DMS153 (cell line): ENCODE results near the gene SRL.
"Not testable (repeated sequence)": the region's sequence is repeated elsewhere in the genome, so short reads cannot be mapped to it uniquely, and the experiment has no call there.

Experiments
- DNase-seq: peaks from one replicate; lab custom pipeline; 2025; lab: John Stamatoyannopoulos, UW

The SRL gene

DNA sequence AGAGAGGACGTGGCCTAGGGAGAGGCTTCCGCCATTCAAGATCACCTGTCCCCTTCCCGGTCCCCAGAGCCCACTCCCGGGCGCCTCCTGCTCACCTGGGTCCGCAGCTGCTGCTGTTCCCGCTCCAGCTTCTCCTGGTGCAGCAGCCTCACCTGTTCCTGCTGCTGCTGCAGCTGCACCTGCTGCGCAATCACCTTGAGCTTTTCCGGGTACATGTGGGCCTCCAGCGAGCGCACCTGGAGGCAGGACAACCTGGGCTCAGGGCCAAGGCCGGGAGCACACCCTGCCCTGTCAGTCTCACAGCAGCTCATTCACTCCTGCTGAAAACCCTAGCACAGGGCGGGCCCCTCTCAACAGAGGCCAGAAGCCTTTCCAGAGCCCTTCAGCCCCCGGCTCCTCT is 18.5 kb upstream of the SRL start:
- peak; percentile 98 for DNase-seq

DNA sequence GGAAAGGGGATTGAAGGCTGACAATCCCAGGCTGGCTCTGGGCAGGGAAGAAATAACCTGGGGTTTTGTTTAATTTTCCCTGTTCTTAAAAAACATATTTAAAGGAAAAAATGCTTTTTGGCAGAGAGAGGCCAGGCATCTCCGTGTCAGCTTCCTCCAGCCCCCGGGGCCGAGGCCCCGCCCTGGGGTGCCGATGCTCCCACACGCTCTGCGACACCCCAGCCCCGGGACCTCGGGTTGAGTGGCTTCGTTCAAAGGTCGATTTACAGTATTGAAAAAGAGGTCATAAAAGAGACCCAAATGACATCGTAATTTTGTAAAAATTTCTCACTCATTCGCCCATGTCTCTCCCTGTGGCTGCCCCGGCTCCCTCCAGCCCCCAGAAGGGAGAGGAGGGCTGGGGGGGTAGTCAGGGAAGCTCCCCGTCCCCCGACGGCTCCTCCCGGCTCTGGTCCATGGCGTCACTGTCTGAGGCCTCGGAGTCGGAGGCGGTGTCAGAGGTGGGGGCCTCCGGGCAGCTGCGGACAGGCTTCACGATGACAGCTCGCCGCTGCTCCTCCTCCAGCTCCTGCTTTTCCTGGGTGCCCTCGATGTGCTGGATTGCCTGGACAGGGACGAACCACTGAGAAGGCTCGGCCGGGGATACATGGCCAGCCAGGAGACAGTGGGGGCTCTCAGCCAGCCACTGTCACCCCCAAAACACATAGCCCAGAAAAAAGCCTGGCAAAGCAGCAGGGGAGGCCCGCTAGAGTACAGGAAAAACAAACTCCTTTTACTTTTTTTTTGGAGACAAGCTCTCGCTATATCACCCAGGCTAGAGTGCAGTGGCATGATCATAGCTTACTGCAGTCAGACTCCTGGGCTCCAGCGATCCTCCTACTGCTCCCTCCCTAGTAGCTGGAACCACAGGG is 16.0 kb upstream of the SRL start:
- no peak for DNase-seq

DNA sequence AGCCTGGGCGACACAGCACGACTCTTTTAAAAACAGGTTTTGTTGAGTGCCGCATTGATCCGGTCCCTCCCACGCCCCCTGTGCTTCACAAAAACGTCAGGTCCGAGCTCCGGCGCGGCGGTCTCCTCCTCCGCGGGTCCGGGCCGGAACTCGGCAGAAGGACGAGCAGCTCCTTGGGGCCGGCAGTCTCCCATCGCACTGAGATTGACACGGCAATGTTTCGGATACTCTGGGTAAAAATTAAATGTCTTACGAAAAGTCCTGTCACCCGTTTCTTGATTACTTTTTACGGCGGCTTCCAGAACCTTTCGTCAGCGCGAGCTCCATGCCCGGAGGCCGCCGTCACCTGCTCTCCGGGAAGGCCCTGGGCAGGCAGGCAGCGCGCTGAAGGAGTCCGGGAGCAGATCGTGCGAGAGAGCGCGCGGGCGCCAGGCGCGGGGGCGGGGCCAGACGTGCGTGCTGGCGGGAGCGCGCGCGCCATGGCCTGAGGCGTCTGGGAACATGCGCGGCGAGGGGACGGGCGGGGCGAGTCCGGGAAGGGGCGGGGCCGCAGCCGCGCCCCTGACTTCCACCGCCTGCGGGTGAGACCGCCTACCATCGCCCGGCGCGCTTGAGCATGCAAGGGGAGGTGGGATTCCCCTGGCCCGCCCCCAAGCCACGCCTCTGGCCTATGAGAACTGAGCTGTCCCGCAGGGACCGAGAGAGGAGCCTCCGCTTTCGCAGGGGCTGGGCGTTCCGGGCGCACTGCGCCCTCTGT is 11.7 kb upstream of the SRL start:
- peak; percentile 98 for DNase-seq

DNA sequence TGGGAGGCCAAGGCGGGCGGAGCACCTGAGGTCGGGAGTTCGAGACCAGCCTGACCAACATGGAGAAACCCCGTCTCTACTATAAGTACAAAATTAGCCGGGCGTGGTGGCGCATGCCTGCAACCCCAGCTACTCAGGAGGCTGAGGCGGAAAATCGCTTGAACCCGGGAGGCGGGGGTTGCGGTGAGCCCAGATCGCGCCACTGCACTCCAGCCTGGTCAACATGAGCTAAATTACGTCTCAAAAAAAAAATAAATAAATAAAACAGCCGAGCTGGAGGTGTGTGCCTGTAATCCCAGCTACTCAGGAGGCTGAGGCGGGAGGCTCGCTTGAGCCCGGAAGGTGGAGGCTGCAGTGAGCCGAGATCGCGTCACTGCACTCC is 11.1 kb upstream of the SRL start:
- not testable (repeated sequence) for DNase-seq

DNA sequence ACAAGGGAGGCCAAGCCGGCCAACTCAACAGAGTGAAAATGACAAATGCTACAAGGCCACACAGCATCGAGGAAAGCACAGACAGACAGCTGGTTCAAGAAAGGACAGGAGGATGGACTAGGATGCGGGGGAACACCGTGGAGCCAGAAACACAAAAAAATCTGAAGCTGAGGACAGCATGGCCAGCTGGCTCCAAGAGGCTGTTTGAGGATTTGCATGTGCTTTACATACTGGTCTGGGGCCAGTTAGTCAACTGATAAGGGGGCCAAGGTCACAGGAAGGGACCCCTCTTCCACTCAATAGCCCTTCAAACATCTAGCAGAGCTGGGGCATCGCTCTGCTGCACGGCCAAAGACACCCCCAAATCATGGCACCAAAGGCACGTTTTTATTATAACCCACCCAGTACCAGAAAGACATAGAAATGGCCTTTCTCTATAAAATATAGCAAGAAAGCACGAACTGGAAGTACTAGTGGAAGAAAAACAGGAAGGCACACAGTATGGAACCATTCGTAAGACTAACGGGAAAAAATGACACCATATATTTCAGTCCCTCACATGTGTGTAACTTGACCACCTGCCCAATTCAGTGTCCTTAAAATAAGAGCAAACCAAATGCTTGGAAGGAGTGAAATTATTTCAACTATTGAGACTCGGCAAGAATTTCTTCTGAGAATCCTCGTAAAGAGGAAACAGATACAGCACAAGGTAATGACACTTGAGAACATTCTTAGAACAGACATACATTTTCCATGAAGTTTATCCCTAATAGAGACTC is 7.8 kb upstream of the SRL start:
- DNase-seq = no peak

DNA sequence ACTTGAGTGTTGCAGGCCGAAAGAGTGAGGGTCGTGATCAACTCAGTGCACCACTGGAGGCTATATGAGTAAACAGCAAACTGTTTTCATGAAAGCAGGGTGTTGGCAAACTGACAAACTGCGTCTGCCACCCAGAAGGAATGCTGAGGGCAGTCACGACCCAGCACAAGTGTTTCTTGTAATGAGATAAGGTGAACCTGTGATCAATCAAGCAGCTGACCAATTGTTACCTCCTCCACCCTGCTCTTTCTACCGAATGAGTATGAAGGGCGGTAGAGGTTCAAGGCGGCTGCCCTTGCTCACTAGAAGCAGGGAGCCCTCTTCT is 5.5 kb upstream of the SRL start:
- DNase-seq = no peak

DNA sequence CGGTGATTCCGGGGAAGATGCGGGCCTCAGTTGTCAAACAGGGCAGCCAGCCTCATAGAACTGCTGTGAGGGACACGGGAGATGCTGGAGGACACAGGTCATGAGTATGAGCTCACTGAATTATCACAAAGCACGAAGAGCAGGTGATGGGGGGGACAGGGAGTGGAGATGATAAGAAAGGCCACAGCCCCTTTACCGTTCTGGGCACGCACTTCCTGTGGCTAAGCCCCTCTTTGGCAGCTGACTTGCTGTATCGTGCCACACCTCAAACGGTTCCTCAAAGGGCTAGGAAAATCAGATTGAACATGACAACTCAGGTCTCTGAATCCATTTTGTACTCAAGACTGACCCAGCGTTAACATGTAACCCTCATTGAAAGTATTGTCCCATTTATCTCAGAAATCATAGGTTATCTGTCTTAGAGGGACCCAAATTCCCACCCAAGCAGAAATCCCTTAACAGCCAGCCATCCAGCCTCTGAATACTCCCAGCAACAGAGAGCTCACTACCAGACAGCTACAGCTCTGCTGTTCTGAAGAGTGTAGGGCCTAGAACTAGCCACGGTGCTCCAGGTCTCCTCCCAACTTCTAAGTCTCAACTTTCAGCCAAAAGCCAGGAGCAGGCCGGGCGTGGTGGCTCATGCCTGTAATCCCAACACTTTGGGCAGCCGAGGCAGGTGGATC is 5.0 kb upstream of the SRL start:
- no peak for DNase-seq

DNA sequence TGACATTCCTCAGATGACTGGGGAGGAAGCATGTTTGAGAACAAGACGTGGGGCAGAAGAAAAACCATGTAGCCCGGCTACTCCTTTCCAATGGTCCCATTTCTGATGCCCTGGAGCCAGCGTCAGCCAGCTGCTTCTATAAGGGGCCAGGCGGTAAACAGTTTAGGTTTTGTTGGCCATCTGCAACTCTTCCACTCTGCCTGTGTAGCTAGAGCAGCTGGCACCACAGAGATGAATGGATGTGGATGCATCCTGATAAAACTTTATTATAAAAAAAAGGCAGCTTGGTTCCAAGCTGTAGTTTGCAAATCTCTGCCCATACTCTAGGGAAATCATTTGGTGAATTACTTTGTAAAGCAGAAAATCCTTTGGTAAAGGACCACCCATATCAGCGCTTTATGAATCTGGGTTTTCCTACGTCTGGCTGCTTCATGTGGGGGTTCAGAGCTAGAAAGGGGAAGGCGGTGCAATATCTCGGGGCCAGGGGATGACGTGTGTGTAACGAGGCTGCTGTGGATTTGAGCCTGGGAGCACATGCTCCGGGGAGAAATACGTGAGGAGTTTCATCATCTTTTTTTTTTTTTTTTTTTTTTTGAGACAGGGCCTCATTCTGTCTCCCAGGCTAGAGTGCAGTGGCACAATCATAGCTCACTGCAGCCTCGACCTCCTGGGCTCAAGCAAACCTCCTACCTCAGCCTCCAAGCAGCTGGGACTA is 3.4 kb upstream of the SRL start:
- no peak for DNase-seq

DNA sequence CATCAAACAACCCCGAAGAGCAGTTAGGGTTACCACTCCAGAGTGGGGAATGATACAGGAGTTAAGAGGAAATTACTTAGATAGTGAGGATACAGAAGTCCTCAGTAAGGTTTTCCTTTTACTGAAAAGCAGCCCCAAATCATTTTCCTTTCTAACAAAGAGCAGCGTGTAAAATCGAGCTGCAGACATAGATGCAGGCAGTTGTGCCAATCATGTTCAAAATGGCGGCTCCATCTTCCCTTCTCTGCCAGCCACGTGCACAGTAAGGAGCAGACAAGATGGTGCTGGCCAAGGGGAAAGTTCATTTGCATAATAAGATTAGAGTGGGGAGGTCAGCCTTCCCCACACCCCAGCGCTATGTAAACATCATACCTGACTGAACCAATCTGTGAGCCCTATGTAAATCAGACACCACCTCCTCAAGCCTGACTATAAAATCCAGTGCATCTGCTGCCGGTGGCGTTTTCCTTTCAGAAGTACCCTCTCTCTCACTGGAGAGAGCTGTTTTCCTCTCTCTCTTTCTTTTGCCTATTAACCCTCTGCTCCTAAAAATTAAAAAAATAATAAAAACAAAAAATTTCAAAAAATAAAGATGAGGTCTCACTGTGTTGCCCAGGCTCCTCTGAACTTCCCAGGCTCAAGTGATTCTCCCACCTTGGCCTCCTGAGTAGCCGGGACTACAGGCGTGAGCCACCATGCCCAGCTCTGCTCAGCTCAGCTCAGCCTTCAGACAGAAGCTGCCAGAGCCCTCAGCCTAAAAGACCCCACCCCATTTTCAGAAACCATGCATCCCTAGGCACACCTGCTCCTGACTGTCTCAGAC is 2.6 kb upstream of the SRL start:
- no peak for DNase-seq

DNA sequence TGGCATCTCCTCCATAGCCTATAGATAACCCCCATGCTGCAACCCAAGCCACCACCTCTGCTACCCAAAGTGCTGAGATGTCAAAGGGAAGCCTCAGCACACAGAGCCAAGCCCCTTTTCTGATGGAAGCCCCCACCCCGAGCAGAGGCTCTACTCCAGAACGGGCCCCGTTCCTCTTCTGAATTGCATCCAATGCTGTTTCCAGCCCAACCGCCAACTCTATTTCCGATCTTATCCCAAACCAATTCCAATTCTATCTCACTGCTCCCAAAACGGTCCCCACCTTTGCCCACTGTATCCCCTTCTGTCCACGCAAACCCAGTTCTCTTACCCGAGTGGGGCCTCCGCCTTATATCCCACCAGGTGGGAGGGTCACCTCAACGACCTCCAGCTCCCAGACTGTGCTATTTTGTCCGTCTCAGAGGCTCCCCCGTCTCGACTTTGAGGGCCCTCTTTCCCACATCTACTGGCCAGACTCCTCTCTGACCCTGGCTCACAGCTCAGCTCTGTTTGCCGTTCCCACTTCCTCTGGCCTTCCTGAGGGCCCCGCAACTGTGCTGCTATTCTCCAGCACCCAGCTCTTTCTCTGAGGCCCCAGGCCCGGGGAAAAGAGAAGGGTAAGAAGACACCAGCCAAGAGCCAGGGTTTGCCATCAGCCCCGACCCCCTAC is 487 bp downstream of the SRL start:
- no peak for DNase-seq

DNA sequence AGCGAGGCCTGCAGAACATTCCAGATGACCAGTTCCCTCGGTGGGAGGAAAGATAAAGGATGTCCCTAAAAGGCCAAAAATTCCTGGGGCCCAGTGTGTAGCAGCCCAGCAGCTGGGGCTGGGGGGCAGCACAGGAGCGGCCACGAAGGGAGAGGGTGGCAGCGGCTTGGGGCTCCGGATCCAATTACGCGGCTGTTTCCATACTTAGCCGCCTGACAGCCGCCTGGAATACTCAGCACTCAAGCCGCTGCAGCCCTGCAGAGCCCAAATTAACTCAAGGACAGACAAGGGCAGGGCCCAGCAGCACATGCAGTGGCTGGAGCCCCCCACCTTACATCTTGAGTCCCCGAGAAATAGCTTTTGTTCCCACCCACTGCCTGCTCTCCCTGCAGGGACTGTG is 1.3 kb downstream of the SRL start:
- DNase-seq = no peak

DNA sequence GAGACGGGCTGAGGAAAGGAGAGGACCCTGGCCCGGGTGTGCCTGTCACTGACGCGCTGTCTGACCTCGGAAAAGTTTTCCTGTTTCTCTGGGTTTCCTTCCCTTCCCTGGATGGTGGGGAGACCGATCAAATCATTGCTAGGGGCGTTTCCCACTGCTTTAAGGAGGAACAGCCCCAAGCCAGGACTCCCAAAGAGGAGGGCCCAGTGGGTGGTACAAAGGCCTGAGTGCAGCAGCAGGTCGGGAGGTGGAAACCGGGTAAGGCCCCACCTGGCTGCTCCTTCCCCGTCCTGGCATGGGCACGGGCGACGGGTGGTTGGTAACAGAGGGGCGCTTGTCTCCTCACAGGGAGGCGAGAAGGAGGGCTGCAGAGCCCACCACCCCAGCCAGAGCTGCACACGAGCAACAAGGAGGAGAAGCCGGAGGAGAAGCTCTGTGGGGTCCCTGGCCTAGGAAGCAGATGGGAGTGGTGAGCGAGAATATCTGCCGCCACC is 2.2 kb downstream of the SRL start:
- no peak for DNase-seq

DNA sequence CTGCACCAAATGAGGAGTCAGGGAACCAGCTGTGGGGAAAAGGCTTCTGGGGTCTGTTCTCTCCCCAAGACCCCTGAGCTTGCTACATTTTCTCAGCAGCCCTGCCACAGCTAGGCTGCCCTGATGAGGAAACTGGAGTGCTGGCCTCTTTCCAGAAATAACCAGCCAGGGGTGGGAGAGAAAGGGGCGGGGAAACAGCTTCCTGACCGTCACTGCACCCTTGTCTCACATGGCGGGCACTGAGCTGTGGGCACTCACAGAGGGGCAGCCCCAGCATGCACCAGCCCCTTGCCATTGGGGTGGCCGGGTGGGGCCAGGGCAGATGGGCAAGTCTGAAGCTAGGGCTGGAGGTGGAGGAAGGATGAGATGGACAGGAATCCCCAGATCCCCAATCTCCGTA is 2.9 kb downstream of the SRL start:
- no peak for DNase-seq

DNA sequence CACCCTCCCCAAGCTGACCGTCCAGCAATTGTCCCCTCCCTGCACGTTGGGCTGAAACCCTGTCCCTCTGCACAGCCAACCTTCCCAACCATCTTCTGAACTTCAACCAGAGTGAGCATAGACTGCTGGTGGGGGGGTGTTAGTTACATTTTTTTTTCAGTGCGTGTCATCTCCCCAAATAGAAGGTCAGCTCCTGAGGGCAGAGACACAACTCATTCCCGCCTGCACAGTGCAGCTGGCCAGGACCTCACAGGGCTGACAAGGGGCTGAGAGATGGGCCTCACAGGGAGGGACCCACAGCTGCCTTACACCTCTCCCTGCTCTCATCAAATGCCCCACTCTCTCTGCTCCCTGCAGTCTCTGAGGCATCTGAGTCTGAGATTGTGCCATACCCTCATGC is 8.4 kb downstream of the SRL start:
- no peak for DNase-seq

DNA sequence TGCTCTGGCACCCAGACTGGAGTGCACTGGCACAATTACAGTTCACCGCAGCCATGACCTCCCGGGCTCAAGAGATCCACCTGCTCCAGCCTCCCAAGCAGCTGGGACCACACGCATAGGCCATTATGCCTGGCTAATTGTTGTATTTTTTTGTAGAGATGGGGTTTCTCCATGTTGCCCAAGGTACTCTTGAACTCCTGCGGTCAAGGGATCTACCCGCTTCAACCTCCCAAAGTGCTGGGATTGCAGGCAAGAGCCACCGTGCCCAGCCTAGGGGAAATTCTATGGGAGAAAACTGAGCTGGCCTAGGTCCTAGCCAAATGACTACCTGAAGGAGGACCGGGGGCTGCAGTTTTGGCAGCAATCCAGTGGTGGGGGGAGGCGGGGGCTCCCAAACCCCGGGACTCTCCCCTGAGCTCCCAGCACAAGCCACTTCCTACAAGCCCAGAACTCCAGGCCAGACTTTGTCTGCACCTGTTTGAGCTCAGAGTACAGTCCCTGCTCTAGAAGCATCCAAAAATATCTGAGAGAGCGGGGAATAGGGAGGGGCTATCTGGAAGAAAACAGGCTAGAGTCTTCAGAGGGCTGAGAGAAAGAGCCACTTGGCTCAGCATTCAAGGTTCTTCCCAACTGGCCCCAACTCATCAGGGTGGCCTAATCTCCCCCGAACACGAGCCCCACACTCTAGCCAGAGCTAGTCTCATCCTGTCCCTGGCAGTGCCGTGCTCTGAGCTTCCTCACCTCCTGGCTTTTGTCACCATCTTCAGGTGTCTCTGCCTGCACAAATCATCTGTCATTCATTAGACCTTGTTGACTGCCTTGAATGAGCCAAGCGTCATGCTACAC is 9.1 kb downstream of the SRL start:
- no peak for DNase-seq

DNA sequence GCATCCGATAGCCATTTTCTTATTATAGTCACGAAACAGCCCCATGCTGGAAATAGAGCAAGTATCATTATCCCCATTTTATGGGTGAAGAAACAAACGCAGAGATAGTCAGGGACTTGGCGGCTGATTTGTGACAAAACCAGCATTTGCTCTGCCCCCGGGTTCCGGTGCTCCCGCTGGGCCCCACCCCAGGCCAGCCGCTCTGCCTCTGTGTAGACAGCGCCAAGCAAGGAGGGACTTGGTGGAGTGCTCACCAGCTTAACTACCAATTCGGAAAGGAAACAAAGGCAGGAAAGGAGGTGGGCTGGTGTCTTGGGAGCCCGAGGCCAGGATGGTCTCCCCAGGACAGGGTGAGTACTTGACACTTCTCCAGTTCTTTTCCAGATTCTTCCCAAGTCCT is 10.0 kb downstream of the SRL start:
- no peak for DNase-seq

DNA sequence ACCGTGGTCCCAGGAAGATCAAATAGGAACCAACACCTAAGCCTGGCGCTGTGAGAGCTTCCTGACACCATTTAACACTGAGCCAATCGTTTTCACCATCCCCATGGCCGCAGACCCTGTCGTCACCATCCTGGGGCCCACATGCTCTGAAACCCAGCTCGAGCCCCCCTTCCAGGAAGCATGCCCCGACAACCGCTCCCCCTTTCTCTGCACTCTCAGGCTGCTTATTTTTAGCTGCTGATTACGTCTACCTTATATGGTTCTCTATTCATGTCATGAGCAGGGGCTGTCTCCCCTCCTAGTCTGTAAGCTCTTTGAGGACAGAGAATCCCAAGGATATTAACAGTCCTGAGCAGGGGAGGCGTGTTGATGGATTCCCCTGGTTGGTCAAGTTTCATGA is 10.5 kb downstream of the SRL start:
- no peak for DNase-seq

DNA sequence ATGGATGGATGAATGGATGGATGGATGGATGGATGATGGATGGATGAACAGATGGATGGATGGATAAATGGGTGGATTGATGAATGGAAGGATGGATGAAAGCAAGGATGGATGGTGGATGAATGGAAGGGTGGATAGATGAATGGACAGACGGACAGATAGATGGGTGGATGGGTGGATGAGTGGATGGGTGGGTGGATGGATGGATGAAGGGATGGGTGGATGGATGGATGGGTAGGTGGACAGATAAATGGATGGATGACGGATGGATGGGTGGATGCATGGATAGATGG is 14.9 kb downstream of the SRL start:
- DNase-seq = no peak
